Thyroid gland (tissue), 4 donors: ENCODE measurements around the gene GAS7. TPM values are rescaled to one million over a fixed set of nuclear protein-coding genes. Genes with fewer than 3 reads are reported as not detected.

ENCODE experiments used
- DNase-seq, 2 donors: peaks; one replicate each; pipeline ENCODE4 v3.0.0-alpha.2; 2019
- H3K27ac ChIP-seq, 3 donors: fragments of 200-600 bp; sonication (generic); 1 replicate in 2 of 3; 2 replicates in 1 of 3; pipeline ENCODE4 v1.5.1; 2016 to 2019; ENCODE audit warnings: mild to moderate bottlenecking in 1 of 3, moderate library complexity in 1 of 3
- H3K27me3 ChIP-seq: fragments of 200-600 bp; sonication (generic); one replicate; pipeline ENCODE4 v1.5.1; 2019
- H3K36me3 ChIP-seq, 2 donors: fragments of 200-600 bp; sonication (generic); one replicate each; pipeline ENCODE4 v1.5.1; 2016 to 2019
- H3K4me1 ChIP-seq, 2 donors: fragments of 200-600 bp; sonication (generic); one replicate each; pipeline ENCODE4 v1.5.1; 2017 to 2019
- H3K4me3 ChIP-seq, 3 donors: fragments of 200-600 bp; sonication (generic); replicated peaks in 1 of 3; 1 replicate in 2 of 3; 2 replicates in 1 of 3; pipeline ENCODE4 v1.5.1; 2016; ENCODE audit warnings: mild to moderate bottlenecking in 1 of 3
- H3K9me3 ChIP-seq: fragments of 200-600 bp; sonication (generic); one replicate; pipeline ENCODE4 v1.5.1; 2017
- CTCF ChIP-seq, 6 experiments: fragments of 200-600 bp in 3 of 6; fragments of 450-650 bp in 3 of 6; sonication (generic) in 3 of 6; IDR thresholded peaks; one replicate each; pipeline ENCODE4 v1.5.1; 2016 to 2019; ENCODE audit warnings: antibody characterized with exemption in 6 of 6, mild to moderate bottlenecking in 2 of 6, inconsistent platforms in 1 of 6, moderate library complexity in 1 of 6
- POLR2A ChIP-seq, 2 donors: fragments of 450-650 bp; IDR thresholded peaks; one replicate each; pipeline ENCODE4 v1.6.1; 2017; ENCODE audit warnings: antibody characterized with exemption in 2 of 2, mild to moderate bottlenecking in 2 of 2, moderate library complexity in 1 of 2
- WGBS, 2 donors: methylation state at CpG; one replicate each; pipeline ENCODE4 v1.1.5; 2017; 5-methylcytosine and 5-hydroxymethylcytosine counted together
- intact Hi-C: fragments of 100-400 bp; cut with DNase I; formaldehyde crosslinking; loops from one replicate; pipeline ENCODE4 v1.15.1; 2023
- total RNA-seq, 4 donors: library from RNA; depleted of rRNA; stranded (reverse); fragments of >200 nt; gene quantifications; one replicate each; pipeline ENCODE4 v1.2.3, GENCODE V29; 2016

GAS7 gene
- total RNA-seq, 4 donors from 2014 or later = 7.5 to 30.3 (median 24.1) TPM

- intact Hi-C loops = no loop called here
- Histone ChIP-seq H3K27me3 (no peaks in the 10 kb centered on the region), H3K4me1 (peaks cover 0 to 2% of the 10 kb centered on the region in 2 donors), H3K9me3 (no peaks in the 10 kb centered on the region), H3K36me3 (no peaks in the 10 kb centered on the region), H3K27ac (no peak overlapping the region), H3K4me3 (no peak overlapping the region)
- TF ChIP-seq POLR2A (IDR thresholded peaks at IDR 0.05) (no peak), CTCF (IDR thresholded peaks at IDR 0.05) (no peak)
- WGBS, 2 donors = 44 to 45% methylated on average over 3 to 4 of the region's 4 CpGs
- peak; percentile 11 to 12 for DNase-seq
These were observed 226.4 kb downstream of the GAS7 start for GRCh38 chr17:9971991-9972390.

- no peak overlapping the region for H3K27ac ChIP-seq
- no peaks in the 10 kb centered on the region for H3K9me3 ChIP-seq
- intact Hi-C loops = no loop called here
- H3K36me3 ChIP-seq = no peaks in the 10 kb centered on the region
- WGBS, 2 donors = 63 to 80% methylated on average over 9 to 13 of the region's 13 CpGs
- H3K4me1 ChIP-seq = peaks cover 0 to 2% of the 10 kb centered on the region in 2 donors
- no peak for TF ChIP-seq POLR2A (IDR thresholded peaks at IDR 0.05)
- no peak for TF ChIP-seq CTCF (IDR thresholded peaks at IDR 0.05)
- no peaks in the 10 kb centered on the region for H3K27me3 ChIP-seq
- no peak for DNase-seq
- no peak overlapping the region for H3K4me3 ChIP-seq
These were observed 229.0 kb downstream of the GAS7 start for GRCh38 chr17:9969301-9969935.

- intact Hi-C loops = no loop called here
- H3K27me3 ChIP-seq = no peaks in the 10 kb centered on the region
- TF ChIP-seq CTCF (IDR thresholded peaks at IDR 0.05) (no peak), POLR2A (IDR thresholded peaks at IDR 0.05) (no peak)
- no peaks in the 10 kb centered on the region for H3K9me3 ChIP-seq
- no peak overlapping the region for H3K4me3 ChIP-seq
- 62 to 64% methylated on average over 5 of the region's 5 CpGs for WGBS, 2 donors
- peaks cover 0 to 1% of the 10 kb centered on the region in 2 donors for H3K4me1 ChIP-seq
- H3K36me3 ChIP-seq = no peaks in the 10 kb centered on the region
- H3K27ac ChIP-seq = no peak overlapping the region
- no peak for DNase-seq
These were observed 229.5 kb downstream of the GAS7 start for GRCh38 chr17:9968881-9969280.

- H3K9me3 ChIP-seq = no peaks in the 10 kb centered on the region
- no peak for TF ChIP-seq CTCF (IDR thresholded peaks at IDR 0.05)
- no peak for TF ChIP-seq POLR2A (IDR thresholded peaks at IDR 0.05)
- H3K36me3 ChIP-seq = no peaks in the 10 kb centered on the region
- DNase-seq = no peak
- H3K4me3 ChIP-seq = no peak overlapping the region
- H3K4me1 ChIP-seq = no peaks in the 10 kb centered on the region
- H3K27me3 ChIP-seq = no peaks in the 10 kb centered on the region
- no peak overlapping the region for H3K27ac ChIP-seq
- 66 to 87% methylated on average over 4 to 5 of the region's 5 CpGs for WGBS, 2 donors
- intact Hi-C loops = no loop called here
These were observed 230.4 kb downstream of the GAS7 start for GRCh38 chr17:9968008-9968407.

GRCh38 chr17:9959377-9959981, 238.9 kb downstream of the GAS7 start:
- H3K4me3 ChIP-seq = no peak overlapping the region
- 7 to 12% methylated on average over 12 to 21 of the region's 22 CpGs for WGBS, 2 donors

More at GRCh38 chr17:9959377-9959981, 238.9 kb downstream of the GAS7 start:
- intact Hi-C loops = no loop called here
- Histone ChIP-seq H3K27ac (no peak overlapping the region), H3K9me3 (no peaks in the 10 kb centered on the region), H3K27me3 (no peaks in the 10 kb centered on the region), H3K4me1 (no peaks in the 10 kb centered on the region), H3K36me3 (no peaks in the 10 kb centered on the region)
- no peak for DNase-seq
- TF ChIP-seq CTCF (IDR thresholded peaks at IDR 0.05) (peak in 1 of 6 experiments; percentile 9), POLR2A (IDR thresholded peaks at IDR 0.05) (no peak)
